HG02798 (cell line): ENCODE measurements around the gene MCM9.

Experiments
- ATAC-seq: cut with Tn5 transposase; IDR thresholded peaks from one replicate; pipeline ENCODE4 v1.9.1; 2021; ENCODE audit warnings: mild to moderate bottlenecking; ENCODE audit not compliant: unreplicated experiment, poor library complexity

The MCM9 gene

GRCh38 chr6:118934461-118935330, at the start of gene MCM9:
MCM9 (minus strand) TSS chr6:118935159; CDS start chr6:118931723, 3,436 bp downstream.
- ATAC-seq, result peak; percentile 97

- no peak for ATAC-seq
Measured at GRCh38 chr6:118984342-118984741, 49.4 kb upstream of the MCM9 start.

- no peak for ATAC-seq
Measured at GRCh38 chr6:118982575-118982911, 47.6 kb upstream of the MCM9 start.

GRCh38 chr6:118981884-118982574, 47.1 kb upstream of the MCM9 start:
- ATAC-seq, result no peak

GRCh38 chr6:118980063-118980462, 45.1 kb upstream of the MCM9 start:
- no peak for ATAC-seq

- ATAC-seq, result no peak
Measured at GRCh38 chr6:118974790-118975189, 39.8 kb upstream of the MCM9 start.

- ATAC-seq, result no peak
Measured at GRCh38 chr6:118971682-118972081, 36.7 kb upstream of the MCM9 start.

- no peak for ATAC-seq
Measured at GRCh38 chr6:118970866-118971265, 35.9 kb upstream of the MCM9 start.

GRCh38 chr6:118968416-118968815, 33.5 kb upstream of the MCM9 start:
- ATAC-seq, result no peak

- ATAC-seq, result no peak
Measured at GRCh38 chr6:118967239-118967638, 32.3 kb upstream of the MCM9 start.

- ATAC-seq, result no peak
Measured at GRCh38 chr6:118965843-118966370, 30.9 kb upstream of the MCM9 start.

- ATAC-seq, result no peak
Measured at GRCh38 chr6:118965371-118965770, 30.4 kb upstream of the MCM9 start.

GRCh38 chr6:118963003-118963402, 28.0 kb upstream of the MCM9 start:
- ATAC-seq, result no peak

- ATAC-seq, result no peak
Measured at GRCh38 chr6:118959903-118960302, 24.9 kb upstream of the MCM9 start.

- no peak for ATAC-seq
Measured at GRCh38 chr6:118953391-118953790, 18.4 kb upstream of the MCM9 start.

- no peak for ATAC-seq
Measured at GRCh38 chr6:118952683-118953082, 17.7 kb upstream of the MCM9 start.

GRCh38 chr6:118945217-118945616, 10.3 kb upstream of the MCM9 start:
- no peak for ATAC-seq

GRCh38 chr6:118940770-118941169, 5.8 kb upstream of the MCM9 start:
- no peak for ATAC-seq

GRCh38 chr6:118939683-118940082, 4.7 kb upstream of the MCM9 start:
- ATAC-seq, result no peak

GRCh38 chr6:118935978-118936703, 1.2 kb upstream of the MCM9 start:
- no peak for ATAC-seq

- peak; percentile 2 for ATAC-seq
Measured at GRCh38 chr6:118935331-118935668, 341 bp upstream of the MCM9 start.
